Panc1 (cell line): ENCODE data around the gene ISY1. TPM values are rescaled to one million over a fixed set of nuclear protein-coding genes. Genes with fewer than 3 reads are reported as not detected.

Experiments used
- ATAC-seq: fragments of 200-7000 bp; cut with Tn5 transposase; 2 replicates; pipeline ENCODE4 v1.9.1; 2020; ENCODE audit warnings: mild to moderate bottlenecking, moderate library complexity
- Bru-seq: library from RNA; stranded (reverse); fragments of 400-500 nt; gene quantifications from one replicate; lab custom pipeline; 2021; lab: Mats Ljungman, UMichigan
- BruChase-seq, 2 experiments: library from RNA; stranded (reverse); fragments of 400-500 nt; gene quantifications; one replicate each; lab custom pipeline; 2021; lab: Mats Ljungman, UMichigan
- BruUV-seq: library from RNA; stranded (reverse); fragments of 400-500 nt; replicated peaks from 2 replicates; lab custom pipeline; 2021; lab: Mats Ljungman, UMichigan
- CTCF ChIA-PET: fragments of 300-600 bp; sonication (Branson Sonifier 250); formaldehyde crosslinking; loops from one replicate; lab custom pipeline; 2022; ENCODE audit warnings: antibody characterized with exemption; lab: Charles Lee
- POLR2A ChIA-PET: fragments of 300-600 bp; sonication (Branson Sonifier 250); formaldehyde crosslinking; loops from one replicate; lab custom pipeline; 2022; ENCODE audit warnings: antibody characterized with exemption; lab: Charles Lee
- DNase-seq: peaks from one replicate; pipeline ENCODE4 v3.0.0-alpha.2; 2010; ENCODE audit warnings: low read depth, low spot score
- H3K27ac ChIP-seq: 2 replicates; pipeline ENCODE4 v1.5.1; 2011; ENCODE audit warnings: mild to moderate bottlenecking, low read length, inconsistent platforms
- H3K27me3 ChIP-seq: fragments of 200-500 bp; sonication (Bioruptor generic); 2 replicates; pipeline ENCODE4 v1.6.0; 2014; ENCODE audit warnings: low read length, inconsistent platforms; ENCODE audit not compliant: control insufficient read depth, insufficient read depth
- H3K36me3 ChIP-seq: fragments of 200-500 bp; sonication (Bioruptor generic); 2 replicates; pipeline ENCODE4 v1.5.1; 2014; ENCODE audit warnings: inconsistent platforms, mild to moderate bottlenecking, low read length, moderate library complexity; ENCODE audit not compliant: control insufficient read depth, insufficient read depth
- H3K4me1 ChIP-seq: 2 replicates; pipeline ENCODE4 v1.5.1; 2011; ENCODE audit warnings: inconsistent platforms, mild to moderate bottlenecking, low read length, moderate library complexity; ENCODE audit not compliant: control insufficient read depth, insufficient read depth
- H3K4me3 ChIP-seq, 2 experiments: 2 replicates each; pipeline ENCODE4 v1.5.1; 2011 to 2012; ENCODE audit warnings: low read depth in 2 of 2, low read length in 2 of 2, mild to moderate bottlenecking in 2 of 2, inconsistent platforms in 1 of 2, moderate library complexity in 1 of 2
- H3K9me3 ChIP-seq: fragments of 200-500 bp; sonication (Bioruptor generic); 2 replicates; pipeline ENCODE4 v1.5.1; 2014; ENCODE audit warnings: low read depth, mild to moderate bottlenecking, inconsistent platforms, low read length, moderate library complexity; ENCODE audit not compliant: control insufficient read depth, insufficient read depth
- CTCF ChIP-seq: fragments of 450-650 bp; IDR thresholded peaks from 2 replicates; pipeline ENCODE4 v1.5.1; 2017; ENCODE audit warnings: mild to moderate bottlenecking
- POLR2AphosphoS5 ChIP-seq: IDR thresholded peaks from 2 replicates; pipeline ENCODE4 v1.6.1; 2012; ENCODE audit warnings: mild to moderate bottlenecking, low read depth, low read length, moderate library complexity
- REST ChIP-seq, 2 experiments: IDR thresholded peaks; 2 replicates each; pipeline ENCODE4 v1.6.1; 2011 to 2012; ENCODE audit warnings: low read depth in 2 of 2, control low read depth in 1 of 2, low read length in 1 of 2, mild to moderate bottlenecking in 1 of 2, moderate library complexity in 1 of 2; ENCODE audit not compliant: insufficient read depth in 1 of 2
- SIN3A ChIP-seq: IDR thresholded peaks from 2 replicates; pipeline ENCODE4 v1.6.1; 2012; ENCODE audit warnings: low read depth, mild to moderate bottlenecking, low read length, moderate library complexity, borderline replicate concordance; ENCODE audit not compliant: insufficient read depth
- TCF7L2 ChIP-seq: IDR thresholded peaks from 2 replicates; pipeline ENCODE4 v1.6.1; 2011; ENCODE audit warnings: mild to moderate bottlenecking, low read depth, low read length, inconsistent platforms
- in situ Hi-C: cut with HindIII; loops from 2 replicates; pipeline ENCODE4 v1.10.0; 2016; ENCODE audit warnings: low sequenced_read_pairs, low pct_unique_long_range_greater_than_20kb
- intact Hi-C: fragments of 100-400 bp; cut with micrococcal nuclease; formaldehyde crosslinking; loops from one replicate; pipeline ENCODE4 v1.10.0; 2022; ENCODE audit not compliant: unreplicated experiment
- long read RNA-seq: library from polyadenylated mRNA; unstranded; transcript quantifications from one replicate; pipeline ENCODE4 v2.0.0, GENCODE V29; 2021; ENCODE audit not compliant: unreplicated experiment
- polyA plus RNA-seq: library from polyadenylated mRNA; unstranded; fragments of >200 nt; gene quantifications from one replicate; pipeline ENCODE4 v1.2.1, GENCODE V29; 2012; ENCODE audit warnings: missing spikeins; ENCODE audit not compliant: insufficient read length
- total RNA-seq: library from RNA; stranded (reverse); gene quantifications from one replicate; pipeline ENCODE4 v1.2.1, GENCODE V29; 2021; ENCODE audit not compliant: unreplicated experiment

ISY1 gene
- 45.7 TPM for total RNA-seq
- polyA plus RNA-seq: 53.6 TPM
- Bru-seq, nascent RNA: percentile 81 among the genes with signal in this experiment
- percentile 92 among the genes with signal in this experiment for BruChase-seq, experiment 1, labeled RNA remaining after a 2-hour chase
- BruChase-seq, experiment 2, labeled RNA remaining after a 6-hour chase: percentile 94 among the genes with signal in this experiment
- long read RNA-seq, transcript ISY1-203 (11 exons, 3,842 nt): major isoform, 78 of 102 reads
- long read RNA-seq, partial matches to known transcripts: 2 of 102 reads
- long read RNA-seq, other reads (novel, unspliced or antisense): 19 of 102 reads

GRCh38 chr3:129160891-129161859, at the start of gene ISY1:
ISY1 (minus strand) TSS chr3:129161063; CDS start chr3:129160975, 88 bp downstream.
- BruUV-seq: TSS peak; percentile 99
- in situ Hi-C loops: no loop called here

More at GRCh38 chr3:129160891-129161859, at the start of gene ISY1:
- H3K36me3 ChIP-seq: peaks cover 18% of the 10 kb centered on the region
- peaks cover 23% of the 10 kb centered on the region for H3K4me1 ChIP-seq
- peak within 1 kb of the TSS; percentile 95 to 98 for H3K4me3 ChIP-seq
- intact Hi-C loops: no loop called here
- no peaks in the 10 kb centered on the region for H3K9me3 ChIP-seq
- peak within 1 kb of the TSS; percentile 100 for H3K27ac ChIP-seq
- ChIA-PET CTCF (interaction anchor here (0.5 to 1.0 kb wide), 7 partner anchors 12 to 191 kb away, joined by 3 to 5 read pairs (median 4); partner anchors contain the start of genes COPG1 and RAB43), POLR2A (interaction anchor here (1.0 kb wide), 1 partner anchor 191 kb away, joined by 9 read pairs; no protein-coding TSS in a partner anchor)
- TF ChIP-seq SIN3A (peak; percentile 92; the same call in 1 of the 2 replicates), POLR2AphosphoS5 (peak; percentile 99), TCF7L2 (peak; percentile 86), REST (IDR thresholded peaks at IDR 0.05; ENCODE audit: insufficient read depth in 1 of 2, low read depth in 2 of 2, low read length in 1 of 2) (peak in 1 of 2 experiments; percentile 43; a peak in 1 of 4 replicates), CTCF (peak; percentile 96)
- H3K27me3 ChIP-seq: no peaks in the 10 kb centered on the region
- peak; percentile 97 for DNase-seq
- ATAC-seq: peak; percentile 92
